ENCODE results near the gene OVCA2.

The OVCA2 gene

DNA sequence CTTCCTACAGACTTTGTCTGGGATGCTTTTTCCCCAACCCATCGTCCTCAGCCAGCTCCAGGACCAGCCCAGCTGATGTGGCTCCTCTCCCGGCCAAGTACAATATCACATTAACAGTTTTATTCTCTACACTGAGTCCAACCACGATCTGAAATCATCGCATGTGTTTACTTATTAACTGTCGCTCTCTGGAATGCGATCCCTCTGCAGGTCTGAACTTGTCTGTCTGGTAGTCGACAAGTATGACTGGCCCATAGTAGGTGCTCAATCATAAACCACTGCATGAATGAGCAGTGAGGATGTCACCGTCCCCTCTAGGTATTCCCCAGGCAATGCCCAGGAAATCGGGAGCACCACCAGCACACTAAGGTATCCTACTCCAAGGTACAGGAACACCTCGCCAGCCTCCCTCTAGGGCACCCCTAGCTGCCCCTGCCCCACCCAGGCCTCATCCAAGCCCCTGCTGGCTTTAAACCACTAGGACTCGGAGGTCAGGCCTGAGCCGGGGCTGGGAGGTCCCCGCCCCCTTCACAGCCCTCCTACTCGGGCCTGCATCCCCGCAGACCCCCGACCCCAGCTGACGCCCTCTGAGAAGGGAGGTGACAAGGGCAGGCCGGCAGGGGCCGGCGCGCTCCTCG is 44.4 kb upstream of the OVCA2 start (continued):
- TF ChIP-seq GFI1B (tag by site-specific recombination; IDR thresholded peaks at IDR 0.05) (peak; percentile 68; the same call in 1 of the 2 replicates), ZNF426 (tag by site-specific recombination; IDR thresholded peaks at IDR 0.05) (no peak), GLIS2 (tag by site-specific recombination; IDR thresholded peaks at IDR 0.05) (no peak), ZNF561 (tag by site-specific recombination; IDR thresholded peaks at IDR 0.05; ENCODE audit: borderline replicate concordance) (0 out of 2 replicates have a peak, but pooled peaks have one; percentile 44), ZNF514 (tag by site-specific recombination; IDR thresholded peaks at IDR 0.05) (no peak), MZF1 (tag by site-specific recombination; IDR thresholded peaks at IDR 0.05; ENCODE audit: borderline replicate concordance) (peak; percentile 27; the same call in 1 of the 2 replicates), ZNF324 (tag by site-specific recombination; IDR thresholded peaks at IDR 0.05) (no peak), ZNF664 (tag by site-specific recombination; IDR thresholded peaks at IDR 0.05) (peak; percentile 65; the same call in 1 of the 2 replicates), ZNF629 (tag by site-specific recombination; IDR thresholded peaks at IDR 0.05) (peak; percentile 57; the same call in 1 of the 2 replicates), SP3 (tag by site-specific recombination; IDR thresholded peaks at IDR 0.05) (no peak), OVOL3 (tag by site-specific recombination; IDR thresholded peaks at IDR 0.05) (0 out of 2 replicates have a peak, but pooled peaks have one; percentile 67), ZNF24 (tag by site-specific recombination; IDR thresholded peaks at IDR 0.05) (peak; percentile 81), ZNF366 (tag by site-specific recombination; conservative IDR thresholded peaks at IDR 0.05) (peak; percentile 50), ZSCAN23 (tag by site-specific recombination; IDR thresholded peaks at IDR 0.05) (0 out of 2 replicates have a peak, but pooled peaks have one; percentile 49)
- TF ChIP-seq, protein P1, sequence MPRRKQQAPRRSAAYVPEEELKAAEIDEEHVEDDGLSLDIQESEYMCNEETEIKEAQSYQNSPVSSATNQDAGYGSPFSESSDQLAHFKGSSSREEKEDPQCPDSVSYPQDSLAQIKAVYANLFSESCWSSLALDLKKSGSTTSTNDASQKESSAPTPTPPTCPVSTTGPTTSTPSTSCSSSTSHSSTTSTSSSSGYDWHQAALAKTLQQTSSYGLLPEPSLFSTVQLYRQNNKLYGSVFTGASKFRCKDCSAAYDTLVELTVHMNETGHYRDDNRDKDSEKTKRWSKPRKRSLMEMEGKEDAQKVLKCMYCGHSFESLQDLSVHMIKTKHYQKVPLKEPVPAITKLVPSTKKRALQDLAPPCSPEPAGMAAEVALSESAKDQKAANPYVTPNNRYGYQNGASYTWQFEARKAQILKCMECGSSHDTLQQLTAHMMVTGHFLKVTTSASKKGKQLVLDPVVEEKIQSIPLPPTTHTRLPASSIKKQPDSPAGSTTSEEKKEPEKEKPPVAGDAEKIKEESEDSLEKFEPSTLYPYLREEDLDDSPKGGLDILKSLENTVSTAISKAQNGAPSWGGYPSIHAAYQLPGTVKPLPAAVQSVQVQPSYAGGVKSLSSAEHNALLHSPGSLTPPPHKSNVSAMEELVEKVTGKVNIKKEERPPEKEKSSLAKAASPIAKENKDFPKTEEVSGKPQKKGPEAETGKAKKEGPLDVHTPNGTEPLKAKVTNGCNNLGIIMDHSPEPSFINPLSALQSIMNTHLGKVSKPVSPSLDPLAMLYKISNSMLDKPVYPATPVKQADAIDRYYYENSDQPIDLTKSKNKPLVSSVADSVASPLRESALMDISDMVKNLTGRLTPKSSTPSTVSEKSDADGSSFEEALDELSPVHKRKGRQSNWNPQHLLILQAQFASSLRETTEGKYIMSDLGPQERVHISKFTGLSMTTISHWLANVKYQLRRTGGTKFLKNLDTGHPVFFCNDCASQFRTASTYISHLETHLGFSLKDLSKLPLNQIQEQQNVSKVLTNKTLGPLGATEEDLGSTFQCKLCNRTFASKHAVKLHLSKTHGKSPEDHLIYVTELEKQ (tag by site-specific recombination; IDR thresholded peaks at IDR 0.05; ENCODE audit: borderline replicate concordance), result peak; percentile 74; the same call in 1 of the 2 replicates
- TF ChIP-seq, protein P2, sequence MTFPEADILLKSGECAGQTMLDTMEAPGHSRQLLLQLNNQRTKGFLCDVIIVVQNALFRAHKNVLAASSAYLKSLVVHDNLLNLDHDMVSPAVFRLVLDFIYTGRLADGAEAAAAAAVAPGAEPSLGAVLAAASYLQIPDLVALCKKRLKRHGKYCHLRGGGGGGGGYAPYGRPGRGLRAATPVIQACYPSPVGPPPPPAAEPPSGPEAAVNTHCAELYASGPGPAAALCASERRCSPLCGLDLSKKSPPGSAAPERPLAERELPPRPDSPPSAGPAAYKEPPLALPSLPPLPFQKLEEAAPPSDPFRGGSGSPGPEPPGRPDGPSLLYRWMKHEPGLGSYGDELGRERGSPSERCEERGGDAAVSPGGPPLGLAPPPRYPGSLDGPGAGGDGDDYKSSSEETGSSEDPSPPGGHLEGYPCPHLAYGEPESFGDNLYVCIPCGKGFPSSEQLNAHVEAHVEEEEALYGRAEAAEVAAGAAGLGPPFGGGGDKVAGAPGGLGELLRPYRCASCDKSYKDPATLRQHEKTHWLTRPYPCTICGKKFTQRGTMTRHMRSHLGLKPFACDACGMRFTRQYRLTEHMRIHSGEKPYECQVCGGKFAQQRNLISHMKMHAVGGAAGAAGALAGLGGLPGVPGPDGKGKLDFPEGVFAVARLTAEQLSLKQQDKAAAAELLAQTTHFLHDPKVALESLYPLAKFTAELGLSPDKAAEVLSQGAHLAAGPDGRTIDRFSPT (tag by site-specific recombination; IDR thresholded peaks at IDR 0.05), result peak; percentile 33; the same call in 1 of the 2 replicates
- TF ChIP-seq, protein P3, sequence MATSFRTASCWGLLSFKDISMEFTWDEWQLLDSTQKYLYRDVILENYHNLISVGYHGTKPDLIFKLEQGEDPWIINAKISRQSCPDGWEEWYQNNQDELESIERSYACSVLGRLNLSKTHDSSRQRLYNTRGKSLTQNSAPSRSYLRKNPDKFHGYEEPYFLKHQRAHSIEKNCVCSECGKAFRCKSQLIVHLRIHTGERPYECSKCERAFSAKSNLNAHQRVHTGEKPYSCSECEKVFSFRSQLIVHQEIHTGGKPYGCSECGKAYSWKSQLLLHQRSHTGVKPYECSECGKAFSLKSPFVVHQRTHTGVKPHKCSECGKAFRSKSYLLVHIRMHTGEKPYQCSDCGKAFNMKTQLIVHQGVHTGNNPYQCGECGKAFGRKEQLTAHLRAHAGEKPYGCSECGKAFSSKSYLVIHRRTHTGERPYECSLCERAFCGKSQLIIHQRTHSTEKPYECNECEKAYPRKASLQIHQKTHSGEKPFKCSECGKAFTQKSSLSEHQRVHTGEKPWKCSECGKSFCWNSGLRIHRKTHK (tag by site-specific recombination; IDR thresholded peaks at IDR 0.05), result no peak
- TF ChIP-seq, protein P4, sequence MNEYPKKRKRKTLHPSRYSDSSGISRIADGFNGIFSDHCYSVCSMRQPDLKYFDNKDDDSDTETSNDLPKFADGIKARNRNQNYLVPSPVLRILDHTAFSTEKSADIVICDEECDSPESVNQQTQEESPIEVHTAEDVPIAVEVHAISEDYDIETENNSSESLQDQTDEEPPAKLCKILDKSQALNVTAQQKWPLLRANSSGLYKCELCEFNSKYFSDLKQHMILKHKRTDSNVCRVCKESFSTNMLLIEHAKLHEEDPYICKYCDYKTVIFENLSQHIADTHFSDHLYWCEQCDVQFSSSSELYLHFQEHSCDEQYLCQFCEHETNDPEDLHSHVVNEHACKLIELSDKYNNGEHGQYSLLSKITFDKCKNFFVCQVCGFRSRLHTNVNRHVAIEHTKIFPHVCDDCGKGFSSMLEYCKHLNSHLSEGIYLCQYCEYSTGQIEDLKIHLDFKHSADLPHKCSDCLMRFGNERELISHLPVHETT (tag by site-specific recombination; IDR thresholded peaks at IDR 0.05), result peak; percentile 42; the same call in 1 of the 2 replicates
